HG02588 (cell line): ENCODE data around the gene COX14.
"Not testable (repeated sequence)": the region's sequence is repeated elsewhere in the genome, so short reads cannot be mapped to it uniquely, and the experiment has no call there.

Source experiments
- ATAC-seq: cut with Tn5 transposase; IDR thresholded peaks from one replicate; pipeline ENCODE4 v1.9.1; 2021; ENCODE audit warnings: mild to moderate bottlenecking, moderate library complexity; ENCODE audit not compliant: unreplicated experiment

The COX14 gene

GRCh38 chr12:50107416-50108268 is 4.4 kb upstream of the COX14 start:
- no peak for ATAC-seq

GRCh38 chr12:50109319-50109718 is 2.7 kb upstream of the COX14 start:
- ATAC-seq, result no peak

GRCh38 chr12:50110127-50110761 is 1.8 kb upstream of the COX14 start:
- no peak for ATAC-seq

GRCh38 chr12:50110762-50111351 is 1.2 kb upstream of the COX14 start:
- ATAC-seq, result no peak

GRCh38 chr12:50111395-50111692 is 692 bp upstream of the COX14 start:
- ATAC-seq, result peak; percentile 6

- no peak for ATAC-seq
Measured at GRCh38 chr12:50112456-50113218, 601 bp downstream of the COX14 start.

GRCh38 chr12:50117057-50117622 is 5.1 kb downstream of the COX14 start:
- no peak for ATAC-seq

- ATAC-seq, result no peak
Measured at GRCh38 chr12:50119387-50119786, 7.4 kb downstream of the COX14 start.

- ATAC-seq, result no peak
Measured at GRCh38 chr12:50120521-50120920, 8.5 kb downstream of the COX14 start.

GRCh38 chr12:50120953-50121352 is 8.9 kb downstream of the COX14 start:
- no peak for ATAC-seq

GRCh38 chr12:50121641-50122040 is 9.6 kb downstream of the COX14 start:
- ATAC-seq, result no peak

- no peak for ATAC-seq
Measured at GRCh38 chr12:50123203-50123602, 11.2 kb downstream of the COX14 start.

- no peak for ATAC-seq
Measured at GRCh38 chr12:50127546-50127945, 15.5 kb downstream of the COX14 start.

- no peak for ATAC-seq
Measured at GRCh38 chr12:50129290-50129689, 17.3 kb downstream of the COX14 start.

- ATAC-seq, result no peak
Measured at GRCh38 chr12:50132505-50133135, 20.6 kb downstream of the COX14 start.

GRCh38 chr12:50142993-50143392 is 31.0 kb downstream of the COX14 start:
- ATAC-seq, result no peak

GRCh38 chr12:50145439-50145838 is 33.4 kb downstream of the COX14 start:
- ATAC-seq, result no peak

GRCh38 chr12:50147281-50147680 is 35.2 kb downstream of the COX14 start:
- no peak for ATAC-seq

GRCh38 chr12:50148011-50148410 is 36.0 kb downstream of the COX14 start:
- not testable (repeated sequence) for ATAC-seq

GRCh38 chr12:50149311-50149710 is 37.3 kb downstream of the COX14 start:
- ATAC-seq, result no peak
